Adipose tissue (tissue), 3 donors: Measurements from ENCODE around the gene DAZAP2. TPM values are rescaled to one million over a fixed set of nuclear protein-coding genes. Genes with fewer than 3 reads are reported as not detected.
"Not testable (repeated sequence)": the region's sequence is repeated elsewhere in the genome, so short reads cannot be mapped to it uniquely, and the experiment has no call there.

Experiments
- H3K27ac ChIP-seq: one replicate; pipeline ENCODE4 v1.5.1; 2013; ENCODE audit warnings: low read depth, low read length
- WGBS, 3 donors: extraction: QIAGEN DNeasy Blood & Tissue Kit; methylation state at CpG; one replicate each; pipeline ENCODE4 v1.1.7; 2013; 5-methylcytosine and 5-hydroxymethylcytosine counted together
- polyA plus RNA-seq, 3 donors: library from polyadenylated mRNA; stranded (reverse); fragments of 200-250 nt; gene quantifications; one replicate each; pipeline ENCODE4 v1.2.3, GENCODE V29; 2013
- donor health status: healthy with polysubstance abuse.
- donor health status: Bipolar disorder and iron deficiency.
- donor health status: healthy.

Gene DAZAP2
- polyA plus RNA-seq, 3 donors, result 145 to 329 (median 266) TPM

DNA sequence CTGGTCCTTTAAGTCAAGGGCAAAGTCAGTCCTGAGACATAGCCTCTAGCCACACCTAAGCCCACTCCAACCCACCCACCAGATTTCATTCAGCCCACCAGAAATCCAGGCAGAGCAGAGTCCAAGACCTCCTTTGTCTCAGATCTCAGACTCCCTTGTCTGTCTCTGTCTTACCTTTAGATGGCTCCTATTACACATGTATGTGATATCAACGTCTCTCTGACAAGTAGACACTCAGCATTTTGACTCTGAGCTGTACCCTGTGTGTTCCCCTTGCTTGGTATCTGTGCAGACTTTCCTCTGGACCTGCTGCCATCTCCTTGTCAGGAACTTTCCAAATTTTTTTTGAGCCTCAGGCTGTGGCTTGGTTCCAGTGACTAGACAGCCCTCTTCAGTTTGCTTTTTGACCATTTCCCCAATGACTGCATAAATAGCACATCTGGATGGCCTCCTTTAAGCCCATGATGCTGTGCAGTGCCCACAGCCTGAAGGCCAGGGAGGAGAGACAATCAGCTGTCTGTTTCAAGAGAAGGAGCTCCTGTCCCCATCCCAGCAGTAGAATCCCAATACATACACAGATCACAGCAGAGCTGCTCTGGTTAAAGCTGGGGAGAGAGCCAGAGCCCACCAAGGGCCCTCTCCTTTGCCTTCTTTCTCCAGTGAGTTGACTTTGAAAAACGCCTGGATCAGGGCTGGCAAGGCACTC is 27.8 kb upstream of the DAZAP2 start:
- no peak overlapping the region for H3K27ac ChIP-seq
- 59 to 72% (median 69%) methylated on average over 2 of the region's 2 CpGs for WGBS, 3 donors

DNA sequence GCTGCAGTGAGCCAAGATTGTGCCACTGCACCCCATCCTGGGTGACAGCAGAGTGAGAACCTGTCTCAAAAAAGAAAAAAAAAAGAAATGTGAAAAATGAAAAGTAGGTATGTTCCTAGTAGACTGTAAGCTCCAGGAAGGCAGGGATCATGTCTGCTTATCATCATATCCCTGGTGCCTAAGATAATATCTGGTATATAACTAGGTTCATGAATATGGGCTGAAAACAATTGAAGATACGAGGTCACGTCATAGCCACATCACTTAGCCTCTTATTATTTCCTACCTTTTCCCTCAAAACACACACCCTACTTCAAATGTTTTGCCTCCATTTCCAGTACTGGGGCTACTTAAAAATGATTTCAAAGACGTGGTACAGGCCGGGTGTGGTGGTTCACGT is 23.7 kb upstream of the DAZAP2 start:
- 88 to 99% (median 97%) methylated on average over 5 of the region's 5 CpGs for WGBS, 3 donors
- H3K27ac ChIP-seq, result no peak overlapping the region

DNA sequence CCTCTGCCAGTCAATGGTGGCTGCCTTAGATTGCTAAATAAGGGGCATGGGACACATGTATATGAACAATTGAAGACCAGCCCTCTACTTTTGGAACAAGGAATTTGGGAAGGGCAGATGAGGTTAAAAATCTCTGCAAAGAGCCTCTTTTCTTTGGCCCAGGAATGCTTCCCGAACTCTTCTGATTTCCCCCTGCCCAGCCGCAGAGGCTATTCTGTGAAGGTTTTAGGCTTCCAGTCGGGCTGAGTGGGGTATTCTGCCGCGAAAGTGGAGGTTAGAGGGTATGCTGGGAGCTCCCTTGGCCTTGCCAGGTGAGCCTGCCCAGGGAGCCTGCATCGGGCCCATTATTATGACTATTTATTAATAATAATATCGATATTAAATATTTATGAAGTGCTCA is 22.0 kb upstream of the DAZAP2 start:
- H3K27ac ChIP-seq, result no peak overlapping the region
- WGBS, 3 donors, result 23 to 48% (median 31%) methylated on average over 7 of the region's 7 CpGs

DNA sequence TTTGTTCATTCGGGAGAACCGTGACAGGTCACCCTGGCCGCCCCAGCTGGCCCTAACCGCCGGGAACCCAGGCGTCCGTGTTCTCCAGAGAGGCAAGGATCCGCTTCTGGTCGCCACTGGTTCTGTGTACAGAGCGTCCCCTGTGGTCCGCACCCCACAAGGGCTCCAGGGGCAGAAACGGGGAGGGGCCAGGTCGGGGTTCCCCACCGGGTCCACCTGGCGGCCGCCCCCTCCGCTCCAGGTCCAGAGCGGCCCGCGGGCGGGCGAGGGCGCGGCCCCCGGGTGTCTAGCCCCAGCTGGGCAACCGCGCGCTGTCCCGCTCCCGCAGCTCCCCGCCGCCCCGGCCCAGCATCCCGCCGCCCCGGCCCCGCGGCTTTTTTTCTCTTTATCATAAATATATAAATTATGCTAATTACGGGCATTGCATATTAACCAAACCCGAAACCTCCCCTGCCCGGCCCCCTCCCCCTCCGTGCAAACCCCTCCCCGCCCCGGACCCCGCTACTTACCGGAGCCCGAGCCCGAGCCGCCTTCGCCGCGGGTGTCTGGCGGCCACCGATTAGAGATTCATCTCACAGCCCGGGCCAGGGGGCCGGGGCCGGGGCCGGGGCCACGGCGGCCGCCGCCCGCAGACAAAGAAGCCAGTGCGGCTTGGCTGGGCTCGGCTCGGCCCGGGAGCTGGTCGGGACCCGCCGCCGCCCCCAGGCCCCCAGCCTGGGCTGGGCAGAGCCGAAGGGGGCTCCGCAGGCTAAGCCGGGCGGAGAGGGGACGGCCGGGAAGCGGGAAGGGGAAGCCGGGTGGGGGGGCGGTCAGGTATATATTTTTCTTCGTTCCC is 21.3 kb upstream of the DAZAP2 start:
- 1 to 2% (median 1%) methylated on average over 55 to 81 of the region's 81 CpGs for WGBS, 3 donors
- peak overlapping the region; percentile 72 for H3K27ac ChIP-seq

DNA sequence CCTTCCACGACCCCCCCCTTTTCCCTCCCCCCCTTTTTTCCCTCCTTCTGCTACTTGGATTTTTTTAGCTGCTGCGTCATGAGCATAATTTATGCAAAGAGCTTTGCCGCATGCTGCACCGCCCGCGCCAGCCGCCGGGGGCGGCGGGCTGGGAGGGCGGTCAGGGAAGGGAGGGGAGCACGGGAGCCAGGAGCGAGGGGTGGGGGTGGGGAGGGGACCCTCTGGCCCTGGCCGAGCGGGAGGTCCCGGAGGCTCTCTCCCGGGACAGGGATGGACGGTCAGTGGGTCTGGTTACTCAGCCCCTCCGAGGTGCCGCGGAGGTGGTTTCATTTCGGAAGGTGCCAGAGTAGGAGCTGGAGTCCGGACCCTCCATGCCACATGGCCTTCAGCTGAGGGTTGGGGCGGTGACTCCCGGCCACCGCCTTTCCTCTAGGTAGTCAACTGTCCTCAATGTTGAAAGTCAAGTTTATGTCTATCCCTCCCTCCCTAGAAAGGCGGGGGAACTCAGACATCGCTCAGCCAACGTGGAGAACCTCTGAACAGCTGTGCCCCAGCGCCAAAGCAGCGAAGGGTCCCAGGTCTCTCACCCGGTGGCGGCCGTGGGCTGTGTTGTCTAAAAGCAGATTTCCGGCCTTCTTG is 20.5 kb upstream of the DAZAP2 start, which contains the start of gene POU6F1:
Gene POU6F1 (minus strand): TSS at position 95 of the 639 bp plus-strand sequence. CDS start 11,226 bp downstream, outside the sequence.
- WGBS, 3 donors, result 0 to 1% (median 1%) methylated on average over 28 to 35 of the region's 35 CpGs
- H3K27ac ChIP-seq, result peak within 1 kb of the TSS; percentile 73

DNA sequence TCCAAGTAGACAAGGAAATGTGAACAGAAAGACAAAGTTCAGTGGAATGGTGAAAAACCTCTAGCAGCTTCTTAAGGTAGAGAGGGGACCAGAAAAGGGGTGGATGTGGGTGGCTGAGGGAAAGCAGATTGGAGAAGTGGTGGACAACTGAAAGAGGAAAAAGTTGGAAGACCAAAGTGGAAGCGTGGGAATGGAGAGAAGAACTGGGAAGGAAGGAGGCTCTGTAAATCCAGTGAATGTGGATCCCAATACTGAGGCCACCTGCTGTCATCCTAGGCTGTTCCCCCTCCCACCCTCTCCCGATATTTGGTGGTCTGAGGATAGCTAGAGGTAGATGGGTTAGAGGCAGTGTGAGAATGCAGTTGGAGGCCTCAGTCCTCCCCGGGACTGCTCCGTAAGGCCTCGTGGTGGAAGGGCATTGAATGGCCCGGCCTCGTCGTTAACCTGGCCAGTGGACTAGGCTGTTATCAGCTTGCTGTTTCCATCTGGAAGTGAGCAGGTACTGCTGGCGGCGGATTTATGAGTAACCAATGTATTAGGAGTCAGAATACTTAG is 19.9 kb upstream of the DAZAP2 start:
- peak overlapping the region; percentile 73 for H3K27ac ChIP-seq
- WGBS, 3 donors, result 17 to 65% (median 60%) methylated on average over 10 of the region's 10 CpGs

DNA sequence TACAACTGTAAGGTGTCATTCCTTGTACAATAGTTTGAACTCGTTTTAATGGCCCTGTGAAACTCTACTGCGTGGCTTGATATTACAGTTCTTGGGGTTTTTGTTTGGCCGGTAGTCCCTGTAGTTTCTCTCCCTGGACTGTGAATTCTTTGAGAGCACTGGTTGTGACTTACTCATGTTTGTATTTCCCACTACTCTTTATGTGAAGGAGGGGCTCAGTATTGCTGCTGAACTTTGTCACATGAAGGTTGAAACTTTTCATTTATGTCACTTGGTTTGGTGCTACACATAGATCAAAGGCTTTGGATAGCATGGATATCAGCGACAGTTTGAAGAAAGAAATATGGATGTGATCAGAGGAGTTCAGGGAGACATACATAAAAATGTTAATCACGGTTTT is 19.3 kb upstream of the DAZAP2 start:
- H3K27ac ChIP-seq, result no peak overlapping the region
- 31 to 87% (median 86%) methylated on average over 5 of the region's 5 CpGs for WGBS, 3 donors

DNA sequence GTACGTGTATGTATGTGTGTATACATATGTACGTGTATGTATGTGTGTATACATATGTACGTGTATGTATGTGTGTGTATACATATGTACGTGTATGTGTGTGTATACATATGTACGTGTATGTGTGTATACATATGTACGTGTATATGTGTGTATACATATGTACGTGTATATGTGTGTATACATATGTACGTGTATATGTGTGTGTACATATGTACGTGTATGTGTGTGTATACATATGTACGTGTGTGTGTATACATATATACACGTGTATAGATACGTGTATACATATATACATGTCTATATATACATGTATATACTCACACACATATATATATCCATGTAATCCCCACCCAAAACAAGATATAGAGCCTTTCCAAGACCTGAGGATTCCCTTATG is 18.8 kb upstream of the DAZAP2 start:
- 70 to 88% (median 87%) methylated on average over 12 of the region's 12 CpGs for WGBS, 3 donors
- not testable (repeated sequence) for H3K27ac ChIP-seq

DNA sequence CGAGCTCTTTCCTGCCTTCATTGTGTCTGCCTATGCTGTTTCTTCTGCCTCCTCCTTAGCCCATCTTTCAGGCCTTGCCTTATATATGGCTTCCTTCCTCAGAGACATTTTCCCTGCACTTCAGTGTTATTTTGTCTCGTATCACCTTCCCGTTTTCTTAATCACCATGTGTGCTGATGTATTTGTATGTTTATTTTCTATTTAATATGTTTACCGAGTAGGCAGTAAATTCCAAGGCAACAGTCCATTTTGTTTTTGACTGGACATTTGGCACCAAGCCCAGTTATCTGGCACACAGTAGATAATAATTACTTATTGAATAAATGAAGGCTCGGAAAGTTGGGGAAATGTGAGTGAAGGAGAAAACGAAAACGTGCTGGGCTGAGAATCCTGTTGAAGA is 16.2 kb upstream of the DAZAP2 start:
- WGBS, 3 donors, result 24 to 63% (median 55%) methylated on average over 7 of the region's 7 CpGs
- no peak overlapping the region for H3K27ac ChIP-seq

DNA sequence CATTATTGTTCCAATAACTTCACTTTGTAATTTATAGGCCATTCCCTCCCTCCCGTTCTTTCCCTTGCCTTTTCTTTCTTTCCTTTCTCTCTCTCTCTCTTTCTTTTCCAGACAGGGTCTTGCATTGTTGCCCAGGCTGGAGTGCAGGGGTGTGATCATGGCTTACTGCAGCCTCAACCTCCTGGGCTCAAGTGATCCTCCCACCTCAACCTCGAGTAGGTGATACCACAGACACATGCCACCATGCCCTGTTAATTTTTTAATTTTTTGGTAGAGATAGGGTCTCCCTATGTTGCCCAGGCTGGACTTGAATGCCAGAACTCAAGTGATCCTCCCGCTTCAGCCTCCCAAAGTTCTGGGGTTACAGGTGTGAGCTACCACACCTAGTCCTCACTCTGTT is 14.0 kb upstream of the DAZAP2 start:
- H3K27ac ChIP-seq, result no peak overlapping the region
- WGBS, 3 donors, result 81 to 90% (median 88%) methylated on average over 3 of the region's 3 CpGs

DNA sequence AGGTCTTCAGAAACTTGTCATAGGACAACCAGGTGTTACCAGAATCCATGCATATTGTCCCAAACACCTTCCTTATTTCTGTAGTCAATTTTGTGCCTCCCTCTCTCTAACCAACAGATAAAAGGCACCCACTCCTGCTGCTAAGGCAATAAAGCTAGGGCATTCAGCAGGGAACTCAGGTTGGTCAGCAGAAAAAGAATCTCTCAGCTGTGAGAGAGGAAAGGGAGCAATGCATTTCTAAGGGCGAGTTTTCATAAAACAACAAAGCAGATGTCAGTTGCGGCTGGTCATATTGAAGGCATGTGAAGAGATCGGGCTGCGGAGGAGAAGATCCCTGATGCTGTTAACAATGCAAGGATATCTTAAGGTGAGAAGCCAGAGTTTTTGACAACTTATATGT is 13.4 kb upstream of the DAZAP2 start:
- 89 to 95% (median 93%) methylated on average over 4 of the region's 4 CpGs for WGBS, 3 donors

DNA sequence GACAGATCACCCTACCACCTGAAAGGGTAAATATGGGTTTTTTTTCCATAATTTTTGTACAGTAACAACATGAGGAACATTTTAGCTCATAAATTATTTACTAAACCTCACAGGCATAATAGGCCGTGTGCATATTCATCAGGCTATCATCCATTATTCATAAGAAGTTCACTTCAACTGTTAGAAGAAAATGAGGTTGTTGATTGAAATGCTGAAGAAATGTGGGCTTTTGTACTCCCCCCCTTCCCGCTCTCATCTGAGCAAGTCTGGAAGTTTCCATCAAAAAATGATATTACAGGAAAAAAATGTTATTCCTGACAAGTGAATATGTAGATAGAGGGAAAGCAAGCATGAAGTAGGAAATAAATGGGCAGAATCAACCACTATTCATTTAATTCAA is 12.9 kb upstream of the DAZAP2 start:
- 90 to 91% (median 91%) methylated on average over 2 of the region's 2 CpGs for WGBS, 3 donors
- H3K27ac ChIP-seq, result no peak overlapping the region

More for the DNA sequence above, 13.4 kb upstream of the DAZAP2 start:
- no peak overlapping the region for H3K27ac ChIP-seq

DNA sequence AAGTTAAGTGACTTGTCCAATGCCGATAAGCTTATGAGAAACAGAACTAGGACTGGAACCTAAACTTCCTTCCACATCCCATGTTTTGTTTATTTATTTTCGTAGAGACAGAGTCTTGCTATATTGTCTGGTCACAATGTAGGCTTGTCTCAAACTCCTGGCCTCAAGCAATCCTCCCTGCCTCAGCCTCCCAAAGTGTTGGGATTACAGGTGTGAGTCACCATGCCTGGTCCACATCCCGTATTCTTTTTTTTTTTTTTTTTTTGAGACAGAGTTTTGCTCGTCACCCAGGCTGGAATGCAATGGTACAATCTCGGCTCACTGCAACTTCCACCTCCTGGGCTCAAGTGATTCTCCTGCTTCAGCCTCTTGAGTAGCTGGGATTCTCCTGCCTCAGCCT is 11.5 kb upstream of the DAZAP2 start:
- WGBS, 3 donors, result 78 to 96% (median 88%) methylated on average over 5 of the region's 5 CpGs
- H3K27ac ChIP-seq, result not testable (repeated sequence)

DNA sequence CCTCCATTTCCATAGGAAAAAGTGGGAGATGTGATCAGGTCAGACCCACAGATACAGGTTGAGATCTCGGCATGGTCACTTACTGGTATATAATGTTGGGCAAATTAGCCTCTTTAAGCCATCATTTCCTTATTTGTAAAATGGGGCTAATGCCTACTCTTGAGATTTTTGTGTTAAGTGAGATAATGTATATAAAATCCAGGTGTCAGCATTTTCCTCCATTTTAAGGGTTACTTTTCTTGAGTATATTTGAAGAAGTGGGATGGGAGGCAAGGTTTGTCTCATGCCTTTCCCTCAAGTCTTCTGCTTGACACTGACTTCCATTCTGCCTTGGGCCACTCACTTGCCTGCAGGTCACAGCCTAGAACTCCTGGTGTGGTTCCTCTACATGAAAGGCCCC is 10.7 kb upstream of the DAZAP2 start:
- no peak overlapping the region for H3K27ac ChIP-seq
- 92 to 100% (median 93%) methylated on average over 1 of the region's 1 CpG for WGBS, 3 donors

DNA sequence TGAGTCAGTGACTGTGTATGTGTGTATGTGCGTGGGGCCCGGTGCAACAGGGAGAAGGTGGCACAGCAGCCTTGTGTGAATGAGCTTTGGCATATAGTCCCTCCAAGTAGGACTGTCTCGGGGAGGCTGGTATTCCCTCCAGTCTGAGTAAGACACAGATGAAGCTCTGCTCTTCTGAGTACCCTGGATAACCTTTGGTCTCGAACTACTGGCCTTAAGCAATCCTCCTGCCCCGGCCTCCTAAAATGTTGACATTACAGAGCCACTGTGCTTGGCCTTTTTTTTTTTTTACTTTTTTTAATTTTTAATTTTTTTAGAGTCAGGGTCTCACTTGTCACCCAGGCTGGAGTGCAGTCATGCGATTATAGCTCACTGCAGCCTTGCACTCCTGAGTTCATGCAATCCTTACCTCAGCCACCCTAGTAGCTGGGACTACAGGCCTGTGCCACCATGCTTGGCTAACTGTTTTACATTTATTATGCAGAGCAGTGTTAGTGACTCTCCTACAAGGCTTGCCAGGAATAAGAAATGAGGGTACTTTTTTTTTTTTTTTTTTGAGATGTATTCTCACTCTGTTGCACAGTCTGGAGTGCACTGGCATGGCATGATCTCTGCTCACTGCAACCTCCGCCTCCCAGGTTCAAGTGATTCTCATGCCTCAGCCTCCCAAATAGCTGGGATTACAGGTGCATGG is 9.4 kb upstream of the DAZAP2 start:
- H3K27ac ChIP-seq, result no peak overlapping the region
- WGBS, 3 donors, result 93 to 98% (median 94%) methylated on average over 7 of the region's 7 CpGs

DNA sequence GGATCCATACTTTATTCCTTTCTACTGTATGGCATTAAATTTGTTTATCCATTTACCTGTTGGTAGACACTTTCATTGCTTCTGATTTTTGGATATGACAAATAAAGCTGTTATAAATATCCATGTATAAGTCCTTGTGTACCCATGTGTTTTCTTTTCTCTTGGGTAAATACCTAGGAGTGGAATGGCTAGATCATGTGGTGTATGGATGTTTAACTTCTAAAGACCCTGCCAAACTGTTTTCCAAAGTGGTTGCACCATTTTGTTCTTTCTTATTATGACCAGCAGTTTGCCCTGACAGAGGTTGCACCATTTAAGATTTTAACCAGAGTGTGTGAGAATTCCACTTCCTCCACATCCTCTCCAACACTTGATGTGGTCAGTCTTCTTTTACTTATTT is 6.0 kb upstream of the DAZAP2 start:
- no peak overlapping the region for H3K27ac ChIP-seq

DNA sequence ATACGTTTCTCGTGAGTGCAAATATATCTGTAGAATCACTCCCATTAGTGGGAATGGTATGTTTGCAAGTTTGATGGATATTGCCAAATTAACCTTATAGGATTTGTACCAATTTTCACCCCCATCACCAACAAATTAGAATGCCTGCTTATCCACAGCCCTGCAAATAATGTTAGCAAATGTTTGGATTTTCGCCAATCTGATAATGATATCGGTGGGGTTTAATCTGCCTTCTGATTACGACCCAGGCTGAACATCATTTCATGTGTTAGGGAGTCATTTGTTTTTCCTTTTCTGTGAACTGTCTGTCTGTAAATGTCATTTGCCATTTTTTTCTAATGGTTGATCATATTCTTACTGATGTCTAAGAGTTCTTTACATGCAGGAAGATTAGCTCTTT is 4.1 kb upstream of the DAZAP2 start:
- H3K27ac ChIP-seq, result no peak overlapping the region
- 38 to 60% (median 49%) methylated on average over 5 of the region's 5 CpGs for WGBS, 3 donors

DNA sequence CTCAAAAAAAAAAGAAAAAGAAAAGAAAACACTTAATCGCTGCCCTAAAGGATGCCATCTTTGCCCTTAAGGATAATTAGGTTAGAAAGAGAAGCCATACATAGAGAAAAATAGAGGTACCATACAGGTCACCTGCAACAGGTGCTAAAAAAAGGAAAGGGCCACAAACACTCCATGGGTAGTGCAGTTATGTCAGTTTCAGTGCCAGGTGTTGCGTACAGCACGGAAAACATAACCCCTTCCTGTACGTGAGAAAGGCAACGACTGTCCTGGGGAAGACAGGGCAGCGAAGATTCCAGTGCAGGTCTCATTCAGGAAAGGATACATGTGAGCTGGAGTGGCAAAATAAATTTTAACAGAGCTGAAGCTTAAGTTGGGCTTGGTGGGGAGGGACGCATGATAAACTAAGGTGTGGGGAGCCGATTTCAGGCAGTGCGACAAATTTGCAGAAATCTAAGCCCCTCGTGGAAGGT is 553 bp upstream of the DAZAP2 start:
- WGBS, 3 donors, result 7 to 10% (median 9%) methylated on average over 10 of the region's 10 CpGs
- H3K27ac ChIP-seq, result no peak overlapping the region
